MG63 (cell line): ENCODE results near the gene STRN. TPM values are rescaled to one million over a fixed set of nuclear protein-coding genes. Genes with fewer than 3 reads are reported as not detected.
A peak's percentile ranks its signal among the peaks of the same experiment; 100 is the strongest.
"Not testable (repeated sequence)": the region's sequence is repeated elsewhere in the genome, so short reads cannot be mapped to it uniquely, and the experiment has no call there.

Experiments
- DNase-seq: peaks from one replicate; pipeline ENCODE4 v3.0.0-alpha.2; 2020
- H3K27me3 ChIP-seq: fragments of 250-450 bp; sonication (Bioruptor Pico); 2 replicates; pipeline ENCODE4 v1.5.1; 2020; ENCODE audit warnings: mild to moderate bottlenecking, moderate library complexity
- H3K36me3 ChIP-seq: fragments of 250-450 bp; sonication (Bioruptor Pico); 2 replicates; pipeline ENCODE4 v1.5.1; 2020; ENCODE audit warnings: mild to moderate bottlenecking, moderate library complexity
- H3K4me3 ChIP-seq: fragments of 250-450 bp; sonication (Bioruptor Pico); 2 replicates; pipeline ENCODE4 v1.5.1; 2020; ENCODE audit warnings: mild to moderate bottlenecking, moderate library complexity
- H3K9me3 ChIP-seq: fragments of 250-450 bp; sonication (Bioruptor Pico); 2 replicates; pipeline ENCODE4 v1.5.1; 2020; ENCODE audit warnings: mild to moderate bottlenecking, moderate library complexity
- total RNA-seq: library from RNA; depleted of rRNA; stranded (reverse); fragments of >200 nt; shearing (Covaris generic); gene quantifications from 2 replicates; pipeline ENCODE4 v1.2.3, GENCODE V29; 2014; ENCODE audit warnings: low replicate concordance

STRN gene
- total RNA-seq, 1 experiment from 2014 or later, result 5.9 TPM

DNA sequence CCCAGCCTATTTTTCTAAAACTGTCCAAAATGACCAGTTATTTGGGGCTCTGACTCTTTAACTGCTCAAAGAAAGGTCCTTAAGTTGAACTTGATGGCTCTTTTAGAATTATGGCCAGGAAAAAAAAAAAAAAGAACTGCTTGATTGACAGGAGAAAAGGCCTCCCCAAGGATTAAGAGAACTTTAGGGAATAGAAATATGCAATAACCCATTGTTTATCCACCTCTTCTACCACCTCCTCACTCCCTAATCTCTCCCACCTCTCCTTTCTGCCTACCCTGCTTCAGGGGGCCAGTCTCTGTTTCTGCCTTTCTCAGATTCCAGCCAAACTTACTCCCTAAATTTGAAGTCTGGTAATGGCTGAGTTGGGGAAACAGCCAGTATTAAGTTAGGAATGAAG is 5.7 kb upstream of the STRN start:
- H3K4me3 ChIP-seq, result no peak overlapping the region
- DNase-seq, result no peak
- no peaks in the 10 kb centered on the region for H3K36me3 ChIP-seq
- no peaks in the 10 kb centered on the region for H3K27me3 ChIP-seq
- H3K9me3 ChIP-seq, result no peaks in the 10 kb centered on the region

DNA sequence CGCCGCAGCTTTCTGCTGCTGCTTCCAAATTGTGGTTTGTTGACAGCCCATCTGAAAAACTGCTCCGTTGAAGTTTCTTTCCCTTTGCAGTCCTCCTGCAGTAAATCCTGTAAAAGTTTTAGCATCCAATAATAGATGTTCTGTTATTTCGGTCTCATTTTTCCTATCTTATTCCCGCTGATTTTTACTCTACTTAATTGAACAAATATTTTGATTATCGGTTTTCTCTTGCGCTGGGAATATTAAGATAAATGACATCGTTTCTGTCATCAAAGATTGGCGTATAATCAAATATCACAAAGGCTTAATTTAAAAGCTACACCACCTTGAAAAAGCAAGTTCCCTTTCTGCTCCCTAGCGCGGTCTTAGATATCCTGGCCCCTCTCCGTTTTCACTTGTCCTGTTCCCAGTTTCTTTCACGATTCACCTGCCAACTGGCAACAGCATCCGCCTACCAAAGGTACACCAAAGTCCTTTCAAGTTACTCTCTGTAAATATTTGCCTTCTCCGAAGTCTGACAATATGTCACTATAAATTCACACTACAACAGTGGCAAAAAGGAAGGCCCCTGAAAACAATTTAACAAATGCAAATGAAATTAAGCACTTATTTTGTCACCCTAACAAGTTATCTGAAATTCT is 1.0 kb upstream of the STRN start:
- H3K36me3 ChIP-seq, result no peaks in the 10 kb centered on the region
- no peaks in the 10 kb centered on the region for H3K27me3 ChIP-seq
- H3K4me3 ChIP-seq, result peak overlapping the region; percentile 87
- DNase-seq, result no peak
- no peaks in the 10 kb centered on the region for H3K9me3 ChIP-seq

DNA sequence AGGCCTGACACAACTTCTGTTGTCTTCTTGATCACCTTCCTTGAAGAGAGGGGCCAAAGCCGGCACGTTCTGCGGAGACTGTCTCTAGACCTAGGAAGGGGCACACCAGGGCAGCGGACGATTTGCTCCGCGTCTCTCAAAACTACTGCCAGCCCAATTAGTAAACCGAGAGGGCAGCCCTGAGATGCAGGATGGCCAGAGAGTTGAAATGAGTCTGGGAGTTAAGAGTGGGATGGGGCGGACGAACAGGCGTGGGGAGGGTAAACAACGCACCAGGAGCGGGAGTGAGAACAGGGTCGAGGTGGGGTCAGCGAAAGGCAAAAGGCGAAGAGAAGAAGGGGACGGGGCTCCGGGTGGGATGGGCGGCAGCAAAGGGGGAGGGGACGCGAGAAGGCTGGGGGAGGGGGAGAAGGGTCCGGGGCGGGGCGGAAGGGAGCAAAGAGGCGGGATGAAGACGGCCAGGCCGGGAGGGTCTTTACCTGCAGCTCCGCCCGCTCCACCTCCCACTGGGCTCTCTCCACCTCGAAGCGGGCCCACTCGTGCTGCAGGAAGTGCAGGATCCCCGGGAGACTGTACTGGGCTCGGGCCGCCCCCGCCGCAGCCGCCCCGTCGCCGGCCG is 476 bp downstream of the STRN start:
- Histone ChIP-seq H3K9me3 (no peaks in the 10 kb centered on the region), H3K27me3 (no peaks in the 10 kb centered on the region), H3K36me3 (no peaks in the 10 kb centered on the region), H3K4me3 (peak overlapping the region; percentile 87)
- DNase-seq, result no peak

DNA sequence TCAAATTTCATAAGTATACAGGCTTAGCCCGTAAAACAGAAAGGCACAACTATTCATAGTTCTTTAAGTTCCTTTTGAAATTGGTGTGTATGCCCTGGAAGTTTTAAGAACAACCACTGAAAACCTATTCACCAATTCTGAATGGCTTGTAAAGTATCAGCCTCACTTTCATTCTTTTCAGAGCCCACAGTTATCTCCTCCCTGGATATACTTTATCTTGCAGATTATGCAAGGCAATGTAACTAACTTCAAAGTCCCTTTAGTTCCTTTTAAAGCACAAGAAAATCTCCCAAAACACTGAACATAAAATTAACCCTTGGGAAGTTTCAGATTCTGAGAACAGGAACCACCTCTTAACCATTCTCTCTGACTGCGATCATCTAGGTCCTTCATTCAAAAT is 1.1 kb downstream of the STRN start:
- Histone ChIP-seq H3K4me3 (peak overlapping the region; percentile 87), H3K27me3 (no peaks in the 10 kb centered on the region), H3K9me3 (no peaks in the 10 kb centered on the region), H3K36me3 (no peaks in the 10 kb centered on the region)
- DNase-seq, result no peak

DNA sequence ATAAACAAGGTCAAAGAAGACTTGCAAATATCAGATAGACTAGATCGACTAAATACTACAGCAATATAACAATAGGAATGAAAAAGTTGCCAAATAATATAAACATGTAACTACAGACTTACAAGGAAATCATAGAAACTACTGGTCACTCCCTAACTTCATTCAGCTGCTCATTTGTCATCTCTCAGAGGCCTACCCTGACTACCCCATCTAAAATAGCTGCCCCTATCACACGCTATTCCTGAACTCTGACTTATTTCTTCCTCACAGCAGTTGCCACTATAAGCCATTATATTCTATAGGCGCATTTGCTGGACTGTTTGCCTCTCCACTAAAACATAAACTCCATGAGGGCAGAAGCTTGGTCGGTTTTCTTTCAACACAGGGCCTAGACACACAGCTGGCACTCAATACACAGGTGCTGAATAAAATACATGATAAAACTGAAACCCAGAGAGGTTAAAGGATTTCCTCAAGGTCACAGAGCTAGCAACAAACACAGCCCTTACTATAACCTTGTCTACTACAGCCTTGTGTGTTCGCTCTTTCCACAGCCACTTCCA is 1.8 kb downstream of the STRN start:
- no peak for DNase-seq
- no peaks in the 10 kb centered on the region for H3K27me3 ChIP-seq
- no peaks in the 10 kb centered on the region for H3K9me3 ChIP-seq
- no peak overlapping the region; the same call in 1 of the 2 replicates for H3K4me3 ChIP-seq
- H3K36me3 ChIP-seq, result no peaks in the 10 kb centered on the region

DNA sequence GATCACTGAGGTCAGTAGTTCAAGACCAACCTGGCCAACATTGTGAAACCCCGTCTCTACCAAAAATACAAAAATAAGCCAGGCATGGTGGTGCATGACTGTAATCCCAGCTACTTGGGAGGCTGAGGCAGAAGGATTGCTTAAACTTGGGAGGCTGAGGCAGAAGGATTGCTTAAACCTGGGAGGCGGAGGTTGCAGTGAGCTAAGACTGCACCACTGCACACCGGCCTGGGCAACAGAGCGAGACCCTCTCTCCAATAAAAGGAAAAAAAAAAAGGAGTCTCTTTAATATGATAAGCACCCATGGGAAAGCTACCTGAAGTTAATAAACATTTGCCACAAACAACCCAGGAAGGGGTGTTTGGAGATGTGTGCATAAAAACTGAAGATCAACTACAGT is 2.6 kb downstream of the STRN start:
- H3K36me3 ChIP-seq, result no peaks in the 10 kb centered on the region
- H3K9me3 ChIP-seq, result no peaks in the 10 kb centered on the region
- DNase-seq, result no peak

DNA sequence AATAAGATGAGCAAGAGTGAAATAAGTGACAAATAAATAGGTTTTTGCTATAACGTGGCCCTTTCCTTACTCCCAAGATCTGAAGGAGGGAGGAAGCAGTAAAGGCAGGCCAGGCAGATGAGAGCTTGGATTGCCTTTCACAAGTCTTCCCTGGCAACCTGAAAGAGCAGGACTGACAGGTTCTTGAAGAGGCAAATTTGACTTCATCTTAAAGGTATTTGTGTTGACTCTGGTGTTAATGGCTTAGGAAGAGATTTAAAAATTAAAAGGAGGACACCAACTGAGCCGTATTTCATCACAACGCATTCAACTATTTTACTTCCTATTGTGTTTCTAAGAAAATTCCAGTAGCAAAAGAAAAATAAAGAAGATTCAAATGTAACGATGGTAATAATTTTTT is 3.2 kb downstream of the STRN start:
- Histone ChIP-seq H3K36me3 (no peaks in the 10 kb centered on the region), H3K4me3 (no peak overlapping the region), H3K9me3 (no peaks in the 10 kb centered on the region), H3K27me3 (no peaks in the 10 kb centered on the region)
- no peak for DNase-seq

More for the DNA sequence above, 2.6 kb downstream of the STRN start:
- Histone ChIP-seq H3K4me3 (no peak overlapping the region), H3K27me3 (no peaks in the 10 kb centered on the region)

DNA sequence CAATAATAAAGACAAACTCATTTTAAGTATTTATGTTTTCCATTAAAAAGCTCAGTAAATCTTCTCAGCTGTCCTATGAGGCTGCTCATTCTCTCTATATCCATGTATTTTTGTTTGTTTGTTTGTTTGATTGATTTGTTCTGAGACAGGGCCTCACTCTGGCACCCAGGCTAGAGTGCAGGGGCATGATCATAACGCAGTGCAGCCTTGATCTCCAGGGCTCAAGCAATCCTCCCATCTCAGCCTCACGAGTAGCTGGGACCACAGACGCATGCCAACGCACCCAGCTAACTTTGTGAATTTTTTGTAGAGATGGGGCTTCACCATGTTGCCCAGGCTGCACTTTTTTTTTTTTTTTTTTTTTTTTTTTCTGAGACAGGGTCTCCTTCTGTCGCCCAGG is 5.6 kb downstream of the STRN start:
- H3K9me3 ChIP-seq, result no peaks in the 10 kb centered on the region
- no peak for DNase-seq
- no peaks in the 10 kb centered on the region for H3K27me3 ChIP-seq
- H3K36me3 ChIP-seq, result no peaks in the 10 kb centered on the region
- no peak overlapping the region for H3K4me3 ChIP-seq

DNA sequence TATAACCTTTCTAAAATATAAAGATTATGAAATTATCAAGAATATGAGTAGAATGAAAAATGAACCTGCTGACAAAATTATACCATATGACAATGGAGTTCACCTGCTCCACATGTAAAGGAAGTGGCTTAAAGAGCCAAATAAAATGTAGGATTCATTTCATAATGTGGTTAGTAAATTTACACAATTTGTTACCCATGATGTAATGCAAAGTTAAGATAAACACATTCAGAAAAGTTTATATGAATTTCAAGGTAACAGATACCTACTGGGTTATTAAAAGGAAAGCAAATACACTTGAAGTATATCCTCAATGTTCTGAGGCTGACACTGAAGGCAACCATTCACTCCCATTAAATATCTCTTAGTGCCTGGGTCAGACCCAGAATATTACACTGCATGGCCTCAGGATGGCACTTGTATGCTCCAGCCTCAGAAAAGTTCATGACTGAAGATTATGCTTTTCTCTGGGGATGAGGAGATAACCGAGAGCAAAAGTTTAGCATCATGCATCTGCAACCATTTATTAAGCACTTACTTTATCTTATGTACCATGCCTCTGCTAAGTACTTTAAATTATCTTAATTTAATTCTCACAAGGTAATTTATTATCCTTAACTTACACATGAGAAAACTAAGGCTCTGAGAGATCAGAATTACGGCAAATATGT is 6.2 kb downstream of the STRN start:
- no peaks in the 10 kb centered on the region for H3K27me3 ChIP-seq
- H3K36me3 ChIP-seq, result no peaks in the 10 kb centered on the region
- no peaks in the 10 kb centered on the region for H3K9me3 ChIP-seq
- no peak overlapping the region for H3K4me3 ChIP-seq
- DNase-seq, result no peak

DNA sequence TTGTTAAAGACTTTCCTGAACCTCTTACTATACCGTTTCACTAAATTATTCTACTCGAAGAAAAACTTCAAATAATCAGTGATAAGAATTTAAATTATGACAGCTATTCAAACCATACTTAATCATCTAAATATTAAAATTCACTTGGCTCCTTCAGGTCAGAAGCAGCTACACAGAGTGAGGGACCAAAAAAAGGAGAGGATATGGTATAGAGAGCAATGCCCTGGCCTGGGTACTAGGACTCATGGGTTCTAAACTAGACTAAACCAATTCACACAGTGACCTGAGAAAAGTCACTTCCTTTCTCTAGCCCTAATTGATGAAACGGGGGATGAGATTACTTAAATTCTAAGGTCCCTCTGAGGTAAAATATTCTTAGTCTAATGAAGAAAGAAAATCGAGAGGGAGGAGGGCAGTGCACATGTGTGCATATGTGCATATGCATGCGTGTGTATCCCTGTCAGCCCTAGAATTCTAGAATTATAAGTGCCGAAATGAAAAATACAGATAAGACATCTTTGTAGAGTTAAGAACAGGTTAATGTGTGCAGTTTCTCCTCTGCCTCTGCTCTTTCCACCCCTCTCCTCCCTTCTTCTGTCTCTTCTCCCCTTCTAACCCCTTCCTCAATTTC is 11.2 kb downstream of the STRN start:
- no peak for DNase-seq
- H3K36me3 ChIP-seq, result no peaks in the 10 kb centered on the region
- H3K4me3 ChIP-seq, result no peak overlapping the region
- no peaks in the 10 kb centered on the region for H3K9me3 ChIP-seq
- no peaks in the 10 kb centered on the region for H3K27me3 ChIP-seq

DNA sequence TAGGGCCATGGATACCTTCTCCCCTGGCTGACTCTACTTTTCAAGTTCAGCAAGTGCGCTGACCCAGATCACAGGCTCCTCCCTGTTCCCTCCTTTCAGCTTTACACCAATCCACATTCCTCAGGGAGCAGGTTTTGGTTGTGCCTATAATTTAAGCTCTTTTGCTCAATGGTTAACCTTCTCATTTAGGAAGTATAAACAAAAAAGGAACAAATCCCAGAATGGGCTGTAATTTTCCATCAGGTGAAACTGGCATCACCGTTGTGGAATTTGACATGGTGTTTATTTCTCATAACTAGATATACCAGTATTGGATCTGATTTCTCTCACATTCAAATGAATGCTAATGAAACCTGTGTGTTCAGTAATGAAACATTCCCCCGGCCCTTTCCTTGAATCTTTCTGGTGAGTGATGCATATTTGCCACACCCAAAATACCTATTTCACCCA is 13.6 kb downstream of the STRN start:
- DNase-seq, result no peak
- Histone ChIP-seq H3K4me3 (no peak overlapping the region), H3K36me3 (no peaks in the 10 kb centered on the region), H3K9me3 (no peaks in the 10 kb centered on the region), H3K27me3 (no peaks in the 10 kb centered on the region)

DNA sequence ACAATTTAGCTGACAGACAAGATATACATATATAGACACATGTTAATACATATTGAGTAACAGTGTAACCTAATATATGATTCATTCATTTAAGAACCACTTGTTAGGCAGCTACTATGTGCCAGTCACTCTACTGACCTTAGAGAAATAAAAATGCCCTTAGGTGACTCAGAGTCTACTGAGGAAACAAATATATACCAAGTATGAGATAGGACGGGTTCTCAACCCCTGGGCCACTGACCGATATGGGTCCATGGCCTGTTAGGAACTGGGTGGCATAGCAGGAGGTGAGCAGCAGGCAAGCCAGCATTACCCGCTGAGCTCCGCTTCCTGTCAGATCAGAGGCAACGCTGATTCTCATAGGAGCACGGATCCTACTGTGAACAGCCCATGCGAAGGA is 14.8 kb downstream of the STRN start:
- Histone ChIP-seq H3K4me3 (no peak overlapping the region), H3K9me3 (no peaks in the 10 kb centered on the region), H3K27me3 (no peaks in the 10 kb centered on the region), H3K36me3 (no peaks in the 10 kb centered on the region)
- DNase-seq, result peak; percentile 12

DNA sequence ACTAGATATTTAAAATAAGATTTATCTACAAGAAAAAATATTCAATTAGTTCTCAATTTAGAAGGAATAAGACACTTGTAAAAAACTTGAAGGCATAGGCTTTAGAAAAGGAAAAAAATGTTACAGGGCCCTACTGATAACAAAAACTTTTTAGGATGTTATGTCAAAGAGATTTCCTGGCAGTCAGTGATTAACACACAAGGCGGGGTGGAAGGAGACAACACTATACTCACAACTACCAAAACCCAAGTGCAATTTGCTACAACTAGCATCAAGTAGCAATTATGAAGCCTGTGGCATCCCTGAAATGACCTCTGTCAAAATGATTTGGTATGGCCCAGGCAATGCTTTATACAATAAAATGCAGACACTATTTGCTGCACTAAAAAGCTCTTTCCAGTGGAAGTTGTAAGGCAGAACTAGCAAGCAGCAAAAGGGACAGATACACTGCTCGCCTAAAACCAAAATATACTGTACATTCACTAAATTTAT is 15.3 kb downstream of the STRN start:
- Histone ChIP-seq H3K36me3 (no peaks in the 10 kb centered on the region), H3K27me3 (no peaks in the 10 kb centered on the region), H3K9me3 (no peaks in the 10 kb centered on the region), H3K4me3 (no peak overlapping the region)
- DNase-seq, result no peak

DNA sequence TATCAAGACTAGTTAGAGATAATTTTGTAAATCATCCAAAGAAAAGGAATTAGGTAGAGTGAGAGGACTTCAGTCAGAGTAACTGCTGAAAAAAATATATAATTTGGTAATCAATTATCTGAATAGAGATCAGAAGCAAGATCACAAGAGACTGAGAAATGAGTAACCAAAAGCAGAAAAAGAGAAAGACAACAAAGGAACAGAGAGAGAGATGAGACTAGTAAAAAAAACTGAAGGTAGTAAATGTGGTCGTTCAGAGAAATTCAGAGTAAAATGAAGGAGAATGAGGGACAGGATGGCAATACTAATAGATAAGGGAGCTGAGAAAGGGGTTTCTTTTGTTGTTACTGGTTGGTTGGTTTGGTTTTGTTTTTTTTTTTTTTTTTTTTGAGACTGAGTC is 16.5 kb downstream of the STRN start:
- no peaks in the 10 kb centered on the region for H3K27me3 ChIP-seq
- no peaks in the 10 kb centered on the region for H3K36me3 ChIP-seq
- no peak overlapping the region for H3K4me3 ChIP-seq
- no peak for DNase-seq
- H3K9me3 ChIP-seq, result no peaks in the 10 kb centered on the region

DNA sequence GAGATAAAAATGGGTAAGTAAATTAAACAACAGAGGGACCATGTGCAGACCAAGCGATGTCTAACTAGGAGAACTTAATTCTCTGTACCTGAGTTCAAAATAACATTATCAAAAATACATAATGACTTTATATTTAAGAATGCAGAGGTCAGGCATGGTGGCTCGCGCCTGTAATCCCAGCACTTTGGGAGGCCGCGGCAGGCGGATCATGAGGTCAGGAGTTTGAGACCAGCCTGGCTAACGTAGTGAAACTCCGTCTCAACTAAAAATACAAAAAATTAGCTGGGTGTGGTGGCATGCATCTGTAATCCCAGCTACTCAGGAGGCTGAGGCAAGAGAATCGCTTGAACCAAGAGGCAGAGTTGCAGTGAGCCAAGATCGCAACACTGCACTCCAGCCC is 21.1 kb downstream of the STRN start:
- not testable (repeated sequence) for H3K4me3 ChIP-seq, DNase-seq, H3K27me3 ChIP-seq, H3K36me3 ChIP-seq, H3K9me3 ChIP-seq

DNA sequence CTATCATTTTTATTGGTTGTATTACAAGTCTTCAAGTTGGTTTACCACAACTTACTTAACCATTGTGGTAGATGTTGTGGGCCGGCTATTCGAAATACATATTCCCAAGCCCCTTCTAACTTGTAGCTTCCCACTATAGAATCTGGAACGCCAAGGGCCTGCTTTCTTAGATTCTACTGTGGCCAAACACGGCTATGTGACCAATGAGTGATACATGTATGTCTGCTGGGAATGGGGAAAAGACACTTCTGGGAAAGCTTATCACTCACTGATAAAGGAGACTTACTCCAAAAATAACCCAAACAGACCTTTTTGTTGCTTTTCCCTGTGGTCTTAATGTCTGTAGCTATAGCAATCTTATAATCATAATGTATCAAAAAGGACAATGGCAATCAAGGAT is 24.5 kb downstream of the STRN start:
- no peak overlapping the region for H3K4me3 ChIP-seq
- H3K27me3 ChIP-seq, result no peaks in the 10 kb centered on the region

DNA sequence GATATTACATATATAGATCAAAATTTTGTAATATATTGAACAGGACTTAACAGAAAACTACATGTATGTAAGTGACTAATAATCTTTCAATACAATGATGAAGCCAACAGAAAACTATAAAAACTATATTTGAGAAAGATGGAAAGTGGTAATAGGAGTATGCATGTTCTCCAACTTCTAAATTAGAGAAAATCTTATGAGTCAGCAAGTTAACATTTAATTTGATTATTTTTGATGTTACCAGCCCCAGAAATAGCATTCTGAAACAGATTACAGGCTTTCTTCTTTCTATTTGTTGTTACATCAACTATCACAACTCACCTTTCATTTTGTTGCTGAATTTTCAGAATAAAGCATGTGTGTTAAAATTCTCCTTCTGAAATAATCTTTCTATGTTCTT is 29.8 kb downstream of the STRN start:
- not testable (repeated sequence) for H3K27me3 ChIP-seq, H3K4me3 ChIP-seq, H3K36me3 ChIP-seq, H3K9me3 ChIP-seq, DNase-seq

More for the DNA sequence above, 24.5 kb downstream of the STRN start:
- DNase-seq, result no peak
- no peaks in the 10 kb centered on the region for H3K9me3 ChIP-seq
- no peaks in the 10 kb centered on the region for H3K36me3 ChIP-seq
